ENCODE results near the gene RASSF7. TPM values are rescaled to one million over a fixed set of nuclear protein-coding genes. Genes with fewer than 3 reads are reported as not detected.
A peak's percentile ranks its signal among the peaks of the same experiment; 100 is the strongest.

The RASSF7 gene
- polyA plus RNA-seq, 2 of the 4 experiments (the other 2 are of a cell fraction) = 18.4 to 30.7 TPM

GRCh38 chr11:577611-577894 lies 16.8 kb downstream of the RASSF7 start:
- H3K4me1 ChIP-seq = peaks cover 26% of the 10 kb centered on the region
- peak overlapping the region; percentile 88 for H3K4me2 ChIP-seq
- ChIA-PET POLR2A (no interaction called here), CTCF (interaction anchor here (0.9 kb wide), 1 partner anchor 22 kb away, joined by 3 read pairs; no protein-coding TSS in a partner anchor)
- H3K9me3 ChIP-seq = no peaks in the 10 kb centered on the region
- H3K27ac ChIP-seq = peak overlapping the region; percentile 97 to 98; a peak in 4 of 6 replicates
- peak overlapping the region; percentile 91 for H3K4me3 ChIP-seq
- no peak for TF ChIP-seq HMGXB4 (CRISPR knock-in tag; IDR thresholded peaks at IDR 0.05; ENCODE audit: borderline replicate concordance)
- FAIRE-seq = no peak
- 39% methylated on average over 6 of the region's 6 CpGs for WGBS (ENCODE audit: missing lambda C conversion rate)
- DNase-seq (ENCODE audit: low read depth in 1 of 2, low spot score in 1 of 2) = no peak
- no peak for ATAC-seq

- 77% methylated on average over 21 of the region's 21 CpGs for WGBS (ENCODE audit: missing lambda C conversion rate)
- Histone ChIP-seq H3K4me1 (peaks cover 26% of the 10 kb centered on the region), H3K9me3 (no peaks in the 10 kb centered on the region), H3K27ac (peak overlapping the region in 1 of 2 experiments; percentile 98; a peak in 2 of 6 replicates), H3K4me2 (peak overlapping the region; percentile 88), H3K4me3 (peak overlapping the region; percentile 91)
- ChIA-PET POLR2A (no interaction called here), CTCF (interaction anchor here (1.1 to 1.8 kb wide), 2 partner anchors 26 to 144 kb away, joined by 4 to 7 read pairs; no protein-coding TSS in a partner anchor)
- FAIRE-seq (no peak), ATAC-seq (no peak), DNase-seq (ENCODE audit: low read depth in 1 of 2, low spot score in 1 of 2) (no peak)
- TF ChIP-seq FOSB (CRISPR knock-in tag; IDR thresholded peaks at IDR 0.05) (no peak), POLR2AphosphoS2 (conservative IDR thresholded peaks at IDR 0.05; ENCODE audit: low read length) (no peak), ATOH8 (CRISPR knock-in tag; IDR thresholded peaks at IDR 0.05; ENCODE audit: low read depth) (no peak), FOXS1 (CRISPR knock-in tag; IDR thresholded peaks at IDR 0.05) (no peak), TFCP2L1 (CRISPR knock-in tag; IDR thresholded peaks at IDR 0.05) (no peak), CHD4 (IDR thresholded peaks at IDR 0.05; ENCODE audit: borderline replicate concordance) (no peak), MAFK (IDR thresholded peaks at IDR 0.05; ENCODE audit: partially characterized antibody) (no peak), HES2 (IDR thresholded peaks at IDR 0.05) (no peak), FOSL2 (IDR thresholded peaks at IDR 0.05) (no peak), FOSL2 (CRISPR knock-in tag; IDR thresholded peaks at IDR 0.05) (no peak), EHMT2 (IDR thresholded peaks at IDR 0.05; ENCODE audit: low read depth) (no peak), ELK1 (IDR thresholded peaks at IDR 0.05; ENCODE audit: low read depth, low read length) (no peak), SMC3 (IDR thresholded peaks at IDR 0.05) (no peak), HOXA7 (CRISPR knock-in tag; IDR thresholded peaks at IDR 0.05) (no peak), TP53 (CRISPR knock-in tag; IDR thresholded peaks at IDR 0.05) (no peak), PBX3 (IDR thresholded peaks at IDR 0.05) (no peak), ZNF302 (CRISPR knock-in tag; IDR thresholded peaks at IDR 0.05) (no peak), HMGXB4 (CRISPR knock-in tag; IDR thresholded peaks at IDR 0.05; ENCODE audit: borderline replicate concordance) (no peak), ZFP36 (IDR thresholded peaks at IDR 0.05; ENCODE audit: borderline replicate concordance, partially characterized antibody) (no peak)
Observed at GRCh38 chr11:578276-579035, 17.7 kb downstream of the RASSF7 start.
